ENCODE measurements around the gene MT1HL1. TPM values are rescaled to one million over a fixed set of nuclear protein-coding genes. Genes with fewer than 3 reads are reported as not detected.

Gene MT1HL1
- total RNA-seq, 1 experiment from 2014 or later = not detected

- Histone ChIP-seq H3K79me2 (ENCODE audit: insufficient read depth, low read length) (no peaks in the 10 kb centered on the region), H3K27ac (ENCODE audit: low read depth, low read length) (no peak overlapping the region), H3K4me2 (ENCODE audit: low read length) (no peak overlapping the region), H3K9ac (ENCODE audit: low read length) (no peak overlapping the region), H3K9me3 (ENCODE audit: control insufficient read depth in 1 of 2, insufficient read depth in 1 of 2, low read depth in 1 of 2, low read length in 2 of 2) (no peaks in the 10 kb centered on the region), H3K4me3 (replicated peaks in 1 of 2; ENCODE audit: low read depth in 1 of 2, low read length in 2 of 2) (no peak overlapping the region), H3K4me1 (ENCODE audit: control insufficient read depth in 1 of 2, insufficient read depth in 2 of 2, low read length in 2 of 2) (no peaks in the 10 kb centered on the region), H3K36me3 (ENCODE audit: control insufficient read depth in 1 of 2, insufficient read depth in 2 of 2, low read length in 2 of 2) (no peaks in the 10 kb centered on the region), H3K27me3 (ENCODE audit: insufficient read depth, low read length) (0 out of 2 replicates have a peak, but pooled peaks cover 6% of the 10 kb centered on the region), H2AFZ (ENCODE audit: low read depth, low read length, poor library complexity, severe bottlenecking) (no peak overlapping the region), H4K20me1 (ENCODE audit: insufficient read depth) (no peaks in the 10 kb centered on the region), H3K9me2 (ENCODE audit: insufficient read depth) (no peaks in the 10 kb centered on the region)
- RAD21 ChIA-PET (ENCODE audit: low non-redundant PET in 1 of 2, low total read pairs in 2 of 2, uncharacterized antibody in 2 of 2, unreplicated experiment in 2 of 2) = no interaction called here
- CTCF ChIA-PET = no interaction called here
- DNase-seq (ENCODE audit: low read depth, low spot score) (no peak), ATAC-seq (no peak)
- POLR2A ChIA-PET = no interaction called here
- intact Hi-C loops (cut with micrococcal nuclease) = no loop called here
- BruUV-seq (replicated peaks) = no TSS peak
- TF ChIP-seq ELF1 (IDR thresholded peaks at IDR 0.05; ENCODE audit: borderline replicate concordance, low read depth) (no peak), FOSL1 (IDR thresholded peaks at IDR 0.05; ENCODE audit: low read depth) (no peak), EZH2phosphoT487 (IDR thresholded peaks at IDR 0.05; ENCODE audit: borderline replicate concordance) (no peak), YY1 (IDR thresholded peaks at IDR 0.05; ENCODE audit: extremely low read depth, insufficient replicate concordance, low read depth, low read length) (no peak), CTCF (IDR thresholded peaks at IDR 0.05 in 2 of 3, conservative IDR thresholded peaks at IDR 0.05 in 1 of 3; ENCODE audit: borderline replicate concordance in 1 of 3, insufficient read depth in 1 of 3, low read depth in 2 of 3, low read length in 2 of 3) (no peak), CEBPB (IDR thresholded peaks at IDR 0.05; ENCODE audit: low read depth) (no peak), ZBTB33 (IDR thresholded peaks at IDR 0.05; ENCODE audit: extremely low read depth, insufficient replicate concordance, low read length) (no peak), JUND (IDR thresholded peaks at IDR 0.05) (no peak), POLR2AphosphoS5 (IDR thresholded peaks at IDR 0.05; ENCODE audit: low read depth, low read length) (no peak)
- TF ChIP-seq, protein P1, sequence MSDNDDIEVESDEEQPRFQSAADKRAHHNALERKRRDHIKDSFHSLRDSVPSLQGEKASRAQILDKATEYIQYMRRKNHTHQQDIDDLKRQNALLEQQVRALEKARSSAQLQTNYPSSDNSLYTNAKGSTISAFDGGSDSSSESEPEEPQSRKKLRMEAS (IDR thresholded peaks at IDR 0.05) = no peak
These were observed 37.2 kb upstream of the MT1HL1 start for GRCh38 chr1:237041461-237041794.
